ENCODE data around the gene BANK1. TPM values are rescaled to one million over a fixed set of nuclear protein-coding genes. Genes with fewer than 3 reads are reported as not detected.

BANK1 gene
- total and polyA plus RNA-seq, 2 of the 8 experiments (the other 6 are each of a cell fraction or from before 2014, with no cell fraction given), result 0.59 to 0.93 TPM

DNA sequence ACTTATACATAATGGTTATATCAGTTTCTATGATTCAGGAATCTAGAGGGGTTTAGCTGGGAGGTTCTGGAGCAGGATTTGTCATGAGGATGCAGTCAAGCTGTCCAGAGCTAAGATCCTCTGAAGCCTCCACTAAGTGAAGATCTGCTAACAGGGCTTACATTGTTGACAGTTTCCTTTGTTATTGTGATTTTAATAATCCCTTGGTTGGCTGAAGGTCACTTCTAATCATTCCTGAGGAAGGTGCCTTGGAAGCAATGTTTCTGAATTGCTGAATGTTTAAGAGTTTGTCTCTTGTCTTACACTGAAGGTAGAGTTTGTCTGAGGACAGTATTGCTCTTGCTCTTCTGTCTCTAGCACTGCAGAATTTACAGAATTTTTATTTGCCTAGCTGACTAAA lies 41.3 kb downstream of the BANK1 start:
- no peak overlapping the region for H3K9ac ChIP-seq (replicated peaks in 1 of 4; ENCODE audit: extremely low read depth in 1 of 4, low read depth in 3 of 4, low read length in 3 of 4)
- no peaks in the 10 kb centered on the region for H3K4me1 ChIP-seq (replicated peaks in 1 of 4; ENCODE audit: control insufficient read depth in 3 of 4, insufficient read depth in 4 of 4, low read length in 3 of 4)
- no peak overlapping the region for H3K4me3 ChIP-seq (ENCODE audit: extremely low read depth in 1 of 4, insufficient read depth in 2 of 4, low read depth in 3 of 4, low read length in 4 of 4)
- H4K20me1 ChIP-seq (replicated peaks in 1 of 2; ENCODE audit: control insufficient read depth in 1 of 2, insufficient read depth in 2 of 2, low read length in 2 of 2), result no peaks in the 10 kb centered on the region
- no peak overlapping the region for H2BK120ac ChIP-seq (replicated peaks; ENCODE audit: low read depth, low read length)
- H3K14ac ChIP-seq (ENCODE audit: insufficient read length), result no peak overlapping the region
- no peak overlapping the region for H2AK5ac ChIP-seq (ENCODE audit: low read depth, low read length)
- no peak overlapping the region for H2BK15ac ChIP-seq (ENCODE audit: low read length)
- no peak overlapping the region for H4K8ac ChIP-seq (ENCODE audit: extremely low read depth, insufficient read depth, low read length)
- no peaks in the 10 kb centered on the region for H3K36me3 ChIP-seq (ENCODE audit: control insufficient read depth in 2 of 4, insufficient read depth in 4 of 4, low read length in 3 of 4)
- no peaks in the 10 kb centered on the region for H3K79me2 ChIP-seq (ENCODE audit: control insufficient read depth in 1 of 2, insufficient read depth in 2 of 2, low read length in 2 of 2)
- H3K79me1 ChIP-seq (ENCODE audit: low read depth, low read length), result no peaks in the 10 kb centered on the region
- no peak overlapping the region for H3K4ac ChIP-seq (replicated peaks; ENCODE audit: insufficient read length, low read depth, low read length)
- no peak overlapping the region for H3K4me2 ChIP-seq (ENCODE audit: insufficient read depth in 1 of 2, low read depth in 2 of 2, low read length in 2 of 2)
- H2AFZ ChIP-seq (ENCODE audit: low read length), result no peak overlapping the region
- POLR2A ChIA-PET (ENCODE audit: partially characterized antibody), result no interaction called here
- no peak overlapping the region for H3K23ac ChIP-seq (ENCODE audit: insufficient read length)
- no peak overlapping the region for H4K5ac ChIP-seq (ENCODE audit: insufficient read length, low read depth, low read length)
- H4K91ac ChIP-seq (replicated peaks; ENCODE audit: insufficient read length, low read length), result no peak overlapping the region
- no peak overlapping the region for H3K56ac ChIP-seq (replicated peaks; ENCODE audit: insufficient read length, low read depth, low read length)
- no peaks in the 10 kb centered on the region for H3K23me2 ChIP-seq (ENCODE audit: low read depth, low read length)
- no peak overlapping the region for H2BK12ac ChIP-seq (ENCODE audit: low read depth, low read length)
- H3K27ac ChIP-seq (ENCODE audit: low read depth, low read length), result no peak overlapping the region
- no peak overlapping the region for H2BK20ac ChIP-seq (ENCODE audit: low read length)
- H3K27me3 ChIP-seq (replicated peaks in 1 of 4; ENCODE audit: control insufficient read depth in 3 of 4, extremely low read depth in 1 of 4, insufficient read depth in 3 of 4, low read length in 3 of 4), result no peaks in the 10 kb centered on the region
- DNase-seq (ENCODE audit: low read depth in 1 of 2, low spot score in 2 of 2) (no peak), FAIRE-seq (no peak)
- no peak overlapping the region for H2BK5ac ChIP-seq (ENCODE audit: low read depth, low read length)
- no peak overlapping the region for H3K18ac ChIP-seq (ENCODE audit: extremely low read depth, low read length)
- H3K9me3 ChIP-seq (ENCODE audit: insufficient read depth in 2 of 2, low read depth in 1 of 2, low read length in 1 of 2), result no peaks in the 10 kb centered on the region
- TF ChIP-seq POLR2AphosphoS5 (IDR thresholded peaks at IDR 0.05; ENCODE audit: low read depth, low read length) (no peak), GTF2F1 (IDR thresholded peaks at IDR 0.05; ENCODE audit: borderline replicate concordance, low read depth, low read length) (no peak), CREB1 (IDR thresholded peaks at IDR 0.05) (no peak), GABPA (IDR thresholded peaks at IDR 0.05; ENCODE audit: borderline replicate concordance, insufficient read depth, low read length) (no peak), ATF2 (IDR thresholded peaks at IDR 0.05; ENCODE audit: low read length) (no peak), EGR1 (IDR thresholded peaks at IDR 0.05; ENCODE audit: borderline replicate concordance, low read depth, low read length) (no peak), PHF8 (conservative IDR thresholded peaks at IDR 0.05; ENCODE audit: low read depth, low read length) (no peak), SIX5 (IDR thresholded peaks at IDR 0.05; ENCODE audit: low read depth, low read length) (no peak), BRCA1 (IDR thresholded peaks at IDR 0.05; ENCODE audit: low read depth, low read length) (no peak), SP4 (IDR thresholded peaks at IDR 0.05; ENCODE audit: low read length) (no peak), CHD2 (IDR thresholded peaks at IDR 0.05; ENCODE audit: low read length) (no peak)
- CTCF ChIA-PET (ENCODE audit: partially characterized antibody), result no interaction called here
